Caco-2 (cell line): Measurements from ENCODE around the gene NOVA2. TPM values are rescaled to one million over a fixed set of nuclear protein-coding genes. Genes with fewer than 3 reads are reported as not detected.
A peak's percentile ranks its signal among the peaks of the same experiment; 100 is the strongest.

ENCODE experiments used
- BruUV-seq: library from RNA; stranded (reverse); fragments of 400-500 nt; replicated peaks from 2 replicates; lab custom pipeline; 2021; lab: Mats Ljungman, UMichigan
- CTCF ChIA-PET: fragments of 300-600 bp; sonication (Branson Sonifier 250); formaldehyde crosslinking; loops from one replicate; lab custom pipeline; 2022; ENCODE audit warnings: antibody characterized with exemption; lab: Charles Lee
- POLR2A ChIA-PET: fragments of 300-600 bp; sonication (Branson Sonifier 250); formaldehyde crosslinking; loops from one replicate; lab custom pipeline; 2022; ENCODE audit warnings: antibody characterized with exemption; lab: Charles Lee
- DNase-seq, 2 experiments: peaks; one replicate each; pipeline versions ENCODE4 v3.0.0 to v3.0.0-alpha.2; 2020 to 2022
- H3K27me3 ChIP-seq: replicated peaks from 2 replicates; pipeline ENCODE4 v1.6.0; 2011; ENCODE audit warnings: low read length; ENCODE audit not compliant: control insufficient read depth, insufficient read depth
- H3K36me3 ChIP-seq: 2 replicates; pipeline ENCODE4 v1.5.1; 2011; ENCODE audit warnings: low read length; ENCODE audit not compliant: control insufficient read depth, insufficient read depth
- H3K4me1 ChIP-seq: fragments of 250-450 bp; sonication (Bioruptor Pico); 2 replicates; pipeline ENCODE4 v1.5.1; 2020; ENCODE audit warnings: mild to moderate bottlenecking
- H3K4me3 ChIP-seq: 2 replicates; pipeline ENCODE4 v1.5.1; 2011; ENCODE audit warnings: low read depth, mild to moderate bottlenecking, control low read depth, low read length
- H3K9me3 ChIP-seq: fragments of 250-450 bp; sonication (Bioruptor Pico); 2 replicates; pipeline ENCODE4 v1.5.1; 2020; ENCODE audit warnings: mild to moderate bottlenecking, moderate library complexity
- H3K27ac Mint-ChIP-seq: one replicate; pipeline ENCODE4 v1.8.0; 2022; ENCODE audit warnings: mixed read lengths; ENCODE audit not compliant: unreplicated experiment
- H3K27me3 Mint-ChIP-seq: one replicate; pipeline ENCODE4 v1.8.0; 2022; ENCODE audit warnings: mixed read lengths; ENCODE audit not compliant: insufficient read depth, unreplicated experiment
- H3K36me3 Mint-ChIP-seq: one replicate; pipeline ENCODE4 v1.8.0; 2022; ENCODE audit warnings: mild to moderate bottlenecking, mixed read lengths; ENCODE audit not compliant: insufficient read depth, unreplicated experiment
- H3K4me1 Mint-ChIP-seq: one replicate; pipeline ENCODE4 v1.8.0; 2022; ENCODE audit warnings: low read depth, mixed read lengths; ENCODE audit not compliant: unreplicated experiment
- H3K4me3 Mint-ChIP-seq: one replicate; pipeline ENCODE4 v1.8.0; 2022; ENCODE audit warnings: mild to moderate bottlenecking, moderate library complexity, mixed read lengths; ENCODE audit not compliant: unreplicated experiment
- H3K9me3 Mint-ChIP-seq: one replicate; pipeline ENCODE4 v1.8.0; 2022; ENCODE audit warnings: mixed read lengths; ENCODE audit not compliant: unreplicated experiment
- CTCF ChIP-seq, 2 experiments: fragments of 200-600 bp in 1 of 2; IDR thresholded peaks; 1 replicate in 1 of 2; 2 replicates in 1 of 2; pipeline versions ENCODE4 v1.5.1 to v1.8.0; 2011 to 2022; ENCODE audit warnings: antibody characterized with exemption in 1 of 2, control low read depth in 1 of 2, inconsistent platforms in 1 of 2, low read depth in 1 of 2, low read length in 1 of 2, mild to moderate bottlenecking in 1 of 2, moderate library complexity in 1 of 2; ENCODE audit not compliant: insufficient read depth in 1 of 2, severe bottlenecking in 1 of 2, unreplicated experiment in 1 of 2
- intact Hi-C: fragments of 100-400 bp; cut with micrococcal nuclease; formaldehyde crosslinking; loops from one replicate; pipeline ENCODE4 v1.10.0; 2022; ENCODE audit not compliant: unreplicated experiment
- total RNA-seq: library from RNA; stranded (reverse); gene quantifications from 2 replicates; pipeline ENCODE4 v1.2.3, GENCODE V29; 2022

Gene NOVA2
- total RNA-seq, 1 experiment from 2014 or later = 0.05 TPM

- H3K36me3 Mint-ChIP-seq = no peaks in the 10 kb centered on the region
- no peak overlapping the region for H3K27ac Mint-ChIP-seq
- no peaks in the 10 kb centered on the region for H3K9me3 Mint-ChIP-seq
- no peaks in the 10 kb centered on the region for H3K27me3 ChIP-seq
- no peak overlapping the region for H3K4me3 ChIP-seq
- ChIA-PET POLR2A (no interaction called here), CTCF (interaction anchor here (0.6 to 1.0 kb wide), 5 partner anchors 14 to 145 kb away, joined by 3 to 7 read pairs (median 5); partner anchors contain the start of genes CCDC61 and FOXA3)
- peaks cover 6% of the 10 kb centered on the region for H3K4me1 Mint-ChIP-seq
- no TSS peak for BruUV-seq
- peaks cover 2% of the 10 kb centered on the region for H3K36me3 ChIP-seq
- TF ChIP-seq CTCF (IDR thresholded peaks at IDR 0.05; ENCODE audit: insufficient read depth in 1 of 2, low read depth in 1 of 2, low read length in 1 of 2, severe bottlenecking in 1 of 2, unreplicated experiment in 1 of 2) = peak; percentile 88 to 94
- H3K4me3 Mint-ChIP-seq = no peak overlapping the region
- H3K27me3 Mint-ChIP-seq = no peaks in the 10 kb centered on the region
- H3K9me3 ChIP-seq = no peaks in the 10 kb centered on the region
- H3K4me1 ChIP-seq = peaks cover 6% of the 10 kb centered on the region
- peak; percentile 74 to 81 for DNase-seq
- intact Hi-C loops = loop anchor here (10.0 kb wide), 1 partner anchor 195 kb away; the partner anchor contains the start of gene RSPH6A
Measured at GRCh38 chr19:46009530-46010510, 36.2 kb upstream of the NOVA2 start.

GRCh38 chr19:46006411-46006810, 32.7 kb upstream of the NOVA2 start:
- no peaks in the 10 kb centered on the region for H3K4me1 ChIP-seq
- Mint-ChIP-seq H3K9me3 (no peaks in the 10 kb centered on the region), H3K4me3 (no peak overlapping the region), H3K4me1 (no peaks in the 10 kb centered on the region), H3K36me3 (no peaks in the 10 kb centered on the region), H3K27ac (no peak overlapping the region), H3K27me3 (no peaks in the 10 kb centered on the region)
- ChIA-PET POLR2A (no interaction called here), CTCF (no interaction called here)
- no peak overlapping the region for H3K4me3 ChIP-seq
- BruUV-seq = no TSS peak
- H3K9me3 ChIP-seq = no peaks in the 10 kb centered on the region
- TF ChIP-seq CTCF (IDR thresholded peaks at IDR 0.05; ENCODE audit: insufficient read depth in 1 of 2, low read depth in 1 of 2, low read length in 1 of 2, severe bottlenecking in 1 of 2, unreplicated experiment in 1 of 2) = no peak
- H3K27me3 ChIP-seq = no peaks in the 10 kb centered on the region
- intact Hi-C loops = no loop called here
- DNase-seq = no peak
- H3K36me3 ChIP-seq = peaks cover 2% of the 10 kb centered on the region

GRCh38 chr19:46002678-46003275, 29.1 kb upstream of the NOVA2 start:
- no peaks in the 10 kb centered on the region for H3K27me3 Mint-ChIP-seq
- peaks cover 2% of the 10 kb centered on the region for H3K36me3 ChIP-seq
- H3K36me3 Mint-ChIP-seq = no peaks in the 10 kb centered on the region
- no TSS peak for BruUV-seq
- H3K4me1 Mint-ChIP-seq = no peaks in the 10 kb centered on the region
- intact Hi-C loops = no loop called here
- no peak overlapping the region for H3K4me3 ChIP-seq
- no peaks in the 10 kb centered on the region for H3K9me3 Mint-ChIP-seq
- CTCF ChIA-PET = no interaction called here
- H3K4me3 Mint-ChIP-seq = no peak overlapping the region
- no peak for TF ChIP-seq CTCF (IDR thresholded peaks at IDR 0.05; ENCODE audit: insufficient read depth in 1 of 2, low read depth in 1 of 2, low read length in 1 of 2, severe bottlenecking in 1 of 2, unreplicated experiment in 1 of 2)
- no peak overlapping the region for H3K27ac Mint-ChIP-seq
- H3K4me1 ChIP-seq = no peaks in the 10 kb centered on the region
- DNase-seq = no peak
- POLR2A ChIA-PET = no interaction called here
- no peaks in the 10 kb centered on the region for H3K9me3 ChIP-seq
- H3K27me3 ChIP-seq = no peaks in the 10 kb centered on the region
